RCC 7860 (cell line): Measurements from ENCODE around the gene C3orf18.

ENCODE experiments used
- DNase-seq: peaks from one replicate; pipeline ENCODE4 v3.0.0-alpha.2; 2015; ENCODE audit warnings: low spot score
- FAIRE-seq: peaks from 2 replicates; lab custom pipeline; 2012; peaks lifted over from hg19 to GRCh38; lab: Jason Lieb, UNC

The C3orf18 gene

GRCh38 chr3:50581459-50581842 lies 13.9 kb upstream of the C3orf18 start:
- FAIRE-seq, result no peak

GRCh38 chr3:50580683-50581458 lies 13.3 kb upstream of the C3orf18 start:
- FAIRE-seq, result no peak
- no peak for DNase-seq

More at GRCh38 chr3:50581459-50581842, 13.9 kb upstream of the C3orf18 start:
- no peak for DNase-seq

- no peak for DNase-seq
Observed at GRCh38 chr3:50577348-50577747, 9.8 kb upstream of the C3orf18 start.

GRCh38 chr3:50575372-50575771 lies 7.8 kb upstream of the C3orf18 start:
- FAIRE-seq, result no peak
- DNase-seq, result no peak

More at GRCh38 chr3:50577348-50577747, 9.8 kb upstream of the C3orf18 start:
- no peak for FAIRE-seq

GRCh38 chr3:50574444-50574831 lies 6.9 kb upstream of the C3orf18 start:
- no peak for FAIRE-seq
- no peak for DNase-seq

GRCh38 chr3:50573566-50574443 lies 6.3 kb upstream of the C3orf18 start:
- DNase-seq (no peak), FAIRE-seq (no peak)

- no peak for DNase-seq
- FAIRE-seq, result no peak
Observed at GRCh38 chr3:50572801-50573371, 5.3 kb upstream of the C3orf18 start.

GRCh38 chr3:50572158-50572557 lies 4.6 kb upstream of the C3orf18 start:
- DNase-seq (peak; percentile 39), FAIRE-seq (no peak)

- FAIRE-seq, result no peak
- no peak for DNase-seq
Observed at GRCh38 chr3:50571486-50571885, 3.9 kb upstream of the C3orf18 start.

GRCh38 chr3:50570508-50571279 lies 3.1 kb upstream of the C3orf18 start:
- no peak for DNase-seq
- no peak for FAIRE-seq

- DNase-seq (peak; percentile 79), FAIRE-seq (peak; percentile 61)
Observed at GRCh38 chr3:50568947-50569749, 1.6 kb upstream of the C3orf18 start, which contains the start of gene HEMK1. Gene HEMK1, plus strand, starts transcription at chr3:50569522. Its CDS starts 1,583 bp downstream, at chr3:50571105.

GRCh38 chr3:50567011-50567385 lies 549 bp downstream of the C3orf18 start:
- no peak for FAIRE-seq
- DNase-seq, result no peak

- DNase-seq (no peak), FAIRE-seq (no peak)
Observed at GRCh38 chr3:50564321-50564720, 3.2 kb downstream of the C3orf18 start.

- no peak for FAIRE-seq
Observed at GRCh38 chr3:50563867-50564266, 3.7 kb downstream of the C3orf18 start.

GRCh38 chr3:50562861-50563260 lies 4.7 kb downstream of the C3orf18 start:
- FAIRE-seq (no peak), DNase-seq (no peak)

More at GRCh38 chr3:50563867-50564266, 3.7 kb downstream of the C3orf18 start:
- DNase-seq, result no peak

GRCh38 chr3:50559702-50560101 lies 7.8 kb downstream of the C3orf18 start:
- no peak for FAIRE-seq

GRCh38 chr3:50557915-50558314 lies 9.6 kb downstream of the C3orf18 start:
- no peak for FAIRE-seq
- no peak for DNase-seq

More at GRCh38 chr3:50559702-50560101, 7.8 kb downstream of the C3orf18 start:
- no peak for DNase-seq

GRCh38 chr3:50557106-50557505 lies 10.4 kb downstream of the C3orf18 start:
- FAIRE-seq, result no peak
- DNase-seq, result no peak

GRCh38 chr3:50554553-50554952 lies 13.0 kb downstream of the C3orf18 start:
- FAIRE-seq, result no peak
- no peak for DNase-seq

- DNase-seq (no peak), FAIRE-seq (no peak)
Observed at GRCh38 chr3:50552598-50552997, 14.9 kb downstream of the C3orf18 start.
